ENCODE data around the gene KRT4.
"Not testable (repeated sequence)": the region's sequence is repeated elsewhere in the genome, so short reads cannot be mapped to it uniquely, and the experiment has no call there.

GRCh38 chr12:52761218-52761617 lies 52.7 kb downstream of the KRT4 start:
- TF ChIP-seq EZH2 (IDR thresholded peaks at IDR 0.05; ENCODE audit: borderline replicate concordance, insufficient read depth, low read length, poor library complexity, severe bottlenecking); CTCF (IDR thresholded peaks at IDR 0.05; ENCODE audit: poor library complexity, severe bottlenecking); TAF1 (IDR thresholded peaks at IDR 0.05; ENCODE audit: low read depth); POLR2AphosphoS5 (IDR thresholded peaks at IDR 0.05); MXI1 (conservative IDR thresholded peaks at IDR 0.05; ENCODE audit: poor library complexity, severe bottlenecking); RAD21 (conservative IDR thresholded peaks at IDR 0.05); EP300 (conservative IDR thresholded peaks at IDR 0.05; ENCODE audit: poor library complexity, severe bottlenecking); SMC3 (conservative IDR thresholded peaks at IDR 0.05; ENCODE audit: poor library complexity): not testable (repeated sequence)
- TF ChIP-seq, protein P1, sequence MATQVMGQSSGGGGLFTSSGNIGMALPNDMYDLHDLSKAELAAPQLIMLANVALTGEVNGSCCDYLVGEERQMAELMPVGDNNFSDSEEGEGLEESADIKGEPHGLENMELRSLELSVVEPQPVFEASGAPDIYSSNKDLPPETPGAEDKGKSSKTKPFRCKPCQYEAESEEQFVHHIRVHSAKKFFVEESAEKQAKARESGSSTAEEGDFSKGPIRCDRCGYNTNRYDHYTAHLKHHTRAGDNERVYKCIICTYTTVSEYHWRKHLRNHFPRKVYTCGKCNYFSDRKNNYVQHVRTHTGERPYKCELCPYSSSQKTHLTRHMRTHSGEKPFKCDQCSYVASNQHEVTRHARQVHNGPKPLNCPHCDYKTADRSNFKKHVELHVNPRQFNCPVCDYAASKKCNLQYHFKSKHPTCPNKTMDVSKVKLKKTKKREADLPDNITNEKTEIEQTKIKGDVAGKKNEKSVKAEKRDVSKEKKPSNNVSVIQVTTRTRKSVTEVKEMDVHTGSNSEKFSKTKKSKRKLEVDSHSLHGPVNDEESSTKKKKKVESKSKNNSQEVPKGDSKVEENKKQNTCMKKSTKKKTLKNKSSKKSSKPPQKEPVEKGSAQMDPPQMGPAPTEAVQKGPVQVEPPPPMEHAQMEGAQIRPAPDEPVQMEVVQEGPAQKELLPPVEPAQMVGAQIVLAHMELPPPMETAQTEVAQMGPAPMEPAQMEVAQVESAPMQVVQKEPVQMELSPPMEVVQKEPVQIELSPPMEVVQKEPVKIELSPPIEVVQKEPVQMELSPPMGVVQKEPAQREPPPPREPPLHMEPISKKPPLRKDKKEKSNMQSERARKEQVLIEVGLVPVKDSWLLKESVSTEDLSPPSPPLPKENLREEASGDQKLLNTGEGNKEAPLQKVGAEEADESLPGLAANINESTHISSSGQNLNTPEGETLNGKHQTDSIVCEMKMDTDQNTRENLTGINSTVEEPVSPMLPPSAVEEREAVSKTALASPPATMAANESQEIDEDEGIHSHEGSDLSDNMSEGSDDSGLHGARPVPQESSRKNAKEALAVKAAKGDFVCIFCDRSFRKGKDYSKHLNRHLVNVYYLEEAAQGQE (IDR thresholded peaks at IDR 0.05; ENCODE audit: borderline replicate concordance), result not testable (repeated sequence)

Data from neural cell (in vitro differentiated cells).